Ecto neural progenitor cell (in vitro differentiated cells): ENCODE data around the gene PCDHB5.
"Not testable (repeated sequence)": the region's sequence is repeated elsewhere in the genome, so short reads cannot be mapped to it uniquely, and the experiment has no call there.

Experiments used
- DNase-seq: peaks from one replicate; pipeline ENCODE4 v3.0.0-alpha.2; 2018; ENCODE audit warnings: low spot score

PCDHB5 gene

GRCh38 chr5:141135030-141135717 lies at the start of gene PCDHB5:
PCDHB5 (plus strand) TSS chr5:141135206; CDS start chr5:141135435, 229 bp downstream.
- DNase-seq = peak; percentile 68

- DNase-seq = peak; percentile 80
Observed at GRCh38 chr5:141094481-141095262, 40.3 kb upstream of the PCDHB5 start, which contains the start of gene PCDHB2. PCDHB2 (plus strand) TSS chr5:141094615; CDS start chr5:141094791, 176 bp downstream.

GRCh38 chr5:141095263-141095641 lies 39.8 kb upstream of the PCDHB5 start:
- DNase-seq = no peak

- not testable (repeated sequence) for DNase-seq
Observed at GRCh38 chr5:141096181-141096580, 38.8 kb upstream of the PCDHB5 start.

- DNase-seq = not testable (repeated sequence)
Observed at GRCh38 chr5:141096586-141096985, 38.4 kb upstream of the PCDHB5 start.

DNA sequence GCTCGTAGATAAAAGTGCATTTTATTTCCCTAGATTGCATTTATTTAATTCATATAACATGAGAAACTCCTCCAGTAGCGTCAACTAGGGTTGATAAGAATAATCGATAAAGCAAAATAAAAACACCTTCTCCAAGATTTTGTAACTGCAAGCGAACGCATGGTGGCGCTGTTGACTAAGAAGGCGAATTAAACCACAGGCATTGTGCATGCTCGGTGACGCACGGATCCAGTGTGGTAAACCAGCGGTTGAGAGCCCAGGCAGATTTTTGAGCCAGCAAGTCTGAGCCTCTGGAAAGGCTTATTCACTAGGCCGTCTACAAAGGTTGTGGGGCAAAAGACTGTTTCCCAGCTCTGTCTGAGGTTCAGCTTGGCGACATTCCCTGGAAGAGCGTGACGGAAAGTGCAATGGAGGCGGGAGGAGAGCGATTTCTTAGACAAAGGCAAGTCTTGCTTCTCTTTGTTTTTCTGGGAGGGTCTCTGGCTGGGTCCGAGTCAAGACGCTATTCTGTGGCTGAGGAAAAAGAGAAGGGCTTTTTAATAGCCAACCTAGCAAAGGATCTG lies 34.7 kb upstream of the PCDHB5 start, which contains the start of gene PCDHB3:
Gene PCDHB3, plus strand, starts transcription at position 231 of the 563 bp plus-strand sequence. Its CDS starts 177 bp downstream, at position 408.
- no peak for DNase-seq

DNA sequence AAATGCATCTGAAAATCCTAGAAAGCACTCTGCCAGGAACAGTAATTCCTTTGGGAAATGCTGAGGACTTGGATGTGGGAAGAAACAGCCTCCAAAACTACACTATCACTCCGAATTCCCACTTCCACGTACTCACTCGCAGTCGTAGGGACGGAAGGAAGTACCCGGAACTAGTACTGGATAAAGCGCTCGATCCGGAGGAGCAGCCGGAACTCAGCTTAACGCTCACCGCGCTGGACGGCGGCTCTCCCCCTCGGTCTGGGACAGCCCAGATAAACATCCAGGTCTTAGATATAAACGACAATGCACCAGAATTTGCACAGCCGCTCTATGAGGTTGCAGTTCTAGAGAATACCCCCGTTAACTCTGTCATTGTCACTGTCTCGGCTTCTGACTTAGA lies 33.9 kb upstream of the PCDHB5 start:
- no peak for DNase-seq

DNA sequence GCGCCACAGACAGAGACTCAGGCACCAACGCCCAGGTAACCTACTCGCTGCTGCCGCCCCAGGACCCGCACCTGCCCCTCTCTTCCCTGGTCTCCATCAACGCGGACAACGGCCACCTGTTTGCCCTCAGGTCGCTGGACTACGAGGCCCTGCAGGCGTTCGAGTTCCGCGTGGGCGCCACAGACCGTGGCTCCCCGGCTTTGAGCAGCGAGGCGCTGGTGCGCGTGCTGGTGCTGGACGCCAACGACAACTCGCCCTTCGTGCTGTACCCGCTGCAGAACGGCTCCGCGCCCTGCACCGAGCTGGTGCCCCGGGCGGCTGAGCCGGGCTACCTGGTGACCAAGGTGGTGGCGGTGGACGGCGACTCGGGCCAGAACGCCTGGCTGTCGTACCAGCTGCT lies 32.9 kb upstream of the PCDHB5 start:
- DNase-seq = not testable (repeated sequence)

- DNase-seq = not testable (repeated sequence)
Observed at GRCh38 chr5:141102471-141102870, 32.5 kb upstream of the PCDHB5 start.

DNA sequence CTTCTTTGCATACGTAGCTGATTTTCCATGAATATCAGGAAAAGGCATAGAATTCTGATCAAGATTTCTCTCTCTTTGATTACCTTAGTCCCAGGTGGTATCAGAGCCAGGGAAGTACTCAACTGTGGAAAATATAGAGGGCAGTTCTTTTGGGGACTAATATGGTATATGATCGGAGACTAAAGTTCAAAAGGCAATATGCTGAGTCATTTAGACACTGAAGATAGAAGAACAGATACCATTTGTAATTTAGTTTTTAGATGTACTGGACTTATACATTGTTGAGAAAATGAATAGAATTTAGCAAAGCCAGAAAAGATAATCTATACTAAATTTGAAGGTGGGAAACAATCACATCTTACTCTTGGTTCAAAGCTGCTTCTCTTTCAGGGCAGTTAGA lies 29.7 kb upstream of the PCDHB5 start:
- DNase-seq = no peak

- DNase-seq = no peak
Observed at GRCh38 chr5:141119250-141119649, 15.8 kb upstream of the PCDHB5 start.

- DNase-seq = no peak
Observed at GRCh38 chr5:141121563-141121962, 13.4 kb upstream of the PCDHB5 start, which contains the start of gene PCDHB4. PCDHB4 (plus strand) TSS chr5:141121818; CDS start chr5:141121999, 181 bp downstream.

GRCh38 chr5:141121985-141122384 lies 13.0 kb upstream of the PCDHB5 start:
- no peak for DNase-seq

DNA sequence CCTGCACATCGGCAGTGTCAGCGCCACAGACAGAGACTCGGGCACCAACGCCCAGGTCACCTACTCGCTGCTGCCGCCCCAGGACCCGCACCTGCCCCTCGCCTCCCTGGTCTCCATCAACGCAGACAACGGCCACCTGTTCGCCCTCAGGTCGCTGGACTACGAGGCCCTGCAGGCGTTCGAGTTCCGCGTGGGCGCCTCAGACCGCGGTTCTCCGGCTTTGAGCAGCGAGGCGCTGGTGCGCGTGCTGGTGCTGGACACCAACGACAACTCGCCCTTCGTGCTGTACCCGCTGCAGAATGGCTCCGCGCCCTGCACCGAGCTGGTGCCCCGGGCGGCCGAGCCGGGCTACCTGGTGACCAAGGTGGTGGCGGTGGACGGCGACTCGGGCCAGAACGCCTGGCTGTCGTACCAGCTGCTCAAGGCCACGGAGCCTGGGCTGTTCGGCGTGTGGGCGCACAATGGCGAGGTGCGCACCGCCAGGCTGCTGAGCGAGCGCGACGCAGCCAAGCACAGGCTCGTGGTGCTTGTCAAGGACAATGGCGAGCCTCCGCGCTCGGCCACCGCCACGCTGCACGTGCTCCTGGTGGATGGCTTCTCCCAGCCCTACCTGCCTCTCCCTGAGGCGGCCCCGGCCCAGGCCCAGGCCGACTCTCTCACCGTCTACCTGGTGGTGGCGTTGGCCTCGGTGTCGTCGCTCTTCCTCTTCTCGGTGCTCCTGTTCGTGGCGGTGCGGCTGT lies 11.4 kb upstream of the PCDHB5 start:
- DNase-seq = not testable (repeated sequence)

DNA sequence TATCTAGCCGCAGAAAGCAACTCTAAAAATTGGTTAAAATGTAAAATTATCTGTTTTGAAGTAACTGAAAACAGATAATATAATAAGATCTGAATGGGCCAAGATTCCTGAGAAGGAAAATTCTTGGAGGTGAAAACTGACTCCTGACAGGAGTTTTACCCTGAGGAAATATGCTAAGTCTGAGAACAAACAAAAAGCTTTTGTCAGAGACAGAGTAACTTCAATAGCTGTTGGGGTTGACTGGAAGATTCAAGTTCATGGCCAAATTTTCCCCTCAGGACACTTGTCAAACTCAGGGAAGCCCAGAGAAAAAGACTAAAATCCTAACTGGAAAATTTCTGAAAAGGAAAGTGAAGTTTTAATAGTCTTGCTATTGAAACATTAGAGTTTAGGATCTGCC lies 7.7 kb upstream of the PCDHB5 start:
- DNase-seq = no peak

DNA sequence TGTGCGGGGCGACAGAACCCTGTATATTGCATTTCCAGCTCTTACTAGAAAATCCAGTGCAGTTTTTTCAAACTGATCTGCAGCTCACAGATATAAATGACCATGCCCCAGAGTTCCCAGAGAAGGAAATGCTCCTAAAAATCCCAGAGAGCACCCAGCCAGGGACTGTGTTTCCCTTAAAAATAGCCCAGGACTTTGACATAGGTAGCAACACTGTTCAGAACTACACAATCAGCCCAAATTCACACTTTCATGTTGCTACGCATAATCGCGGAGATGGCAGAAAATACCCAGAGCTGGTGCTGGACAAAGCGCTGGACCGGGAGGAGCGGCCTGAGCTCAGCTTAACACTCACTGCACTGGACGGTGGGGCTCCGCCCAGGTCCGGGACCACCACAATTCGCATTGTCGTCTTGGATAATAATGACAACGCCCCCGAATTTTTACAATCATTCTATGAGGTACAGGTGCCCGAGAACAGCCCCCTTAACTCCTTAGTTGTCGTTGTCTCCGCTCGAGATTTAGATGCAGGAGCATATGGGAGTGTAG lies 786 bp downstream of the PCDHB5 start:
- no peak for DNase-seq

DNA sequence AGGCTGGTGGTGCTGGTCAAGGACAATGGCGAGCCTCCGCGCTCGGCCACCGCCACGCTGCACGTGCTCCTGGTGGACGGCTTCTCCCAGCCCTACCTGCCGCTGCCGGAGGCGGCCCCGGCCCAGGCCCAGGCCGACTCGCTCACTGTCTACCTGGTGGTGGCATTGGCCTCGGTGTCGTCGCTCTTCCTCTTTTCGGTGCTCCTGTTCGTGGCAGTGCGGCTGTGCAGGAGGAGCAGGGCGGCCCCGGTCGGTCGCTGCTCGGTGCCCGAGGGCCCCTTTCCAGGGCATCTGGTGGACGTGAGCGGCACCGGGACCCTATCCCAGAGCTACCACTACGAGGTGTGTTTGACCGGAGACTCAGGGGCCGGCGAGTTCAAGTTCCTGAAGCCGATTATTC lies 2.3 kb downstream of the PCDHB5 start:
- not testable (repeated sequence) for DNase-seq

GRCh38 chr5:141149812-141150211 lies 14.8 kb downstream of the PCDHB5 start, which contains the start of gene PCDHB6:
PCDHB6 (plus strand) TSS chr5:141150057; CDS start chr5:141150258, 201 bp downstream.
- no peak for DNase-seq

GRCh38 chr5:141150224-141150992 lies 15.4 kb downstream of the PCDHB5 start:
- DNase-seq = no peak

DNA sequence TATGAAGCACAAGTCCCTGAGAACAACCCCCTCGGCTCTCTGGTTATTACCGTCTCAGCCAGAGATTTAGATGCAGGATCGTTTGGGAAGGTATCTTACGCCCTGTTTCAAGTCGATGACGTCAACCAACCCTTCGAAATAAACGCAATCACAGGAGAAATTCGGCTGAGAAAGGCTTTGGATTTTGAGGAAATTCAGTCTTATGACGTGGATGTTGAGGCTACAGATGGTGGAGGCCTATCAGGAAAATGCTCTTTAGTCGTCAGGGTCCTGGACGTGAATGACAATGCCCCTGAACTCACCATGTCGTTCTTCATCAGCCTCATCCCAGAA lies 16.0 kb downstream of the PCDHB5 start:
- no peak for DNase-seq

- DNase-seq = not testable (repeated sequence)
Observed at GRCh38 chr5:141151632-141152031, 16.6 kb downstream of the PCDHB5 start.
